CD4-positive, alpha-beta memory T cell (primary cell): ENCODE results near the gene PPM1H. TPM values are rescaled to one million over a fixed set of nuclear protein-coding genes. Genes with fewer than 3 reads are reported as not detected.

Experiments
- CTCF ChIA-PET: fragments of 350-600 bp; sonication (Branson Sonifier 250); formaldehyde crosslinking; loops from one replicate; lab custom pipeline; 2021; ENCODE audit warnings: inconsistent platforms; ENCODE audit not compliant: partially characterized antibody; lab: Charles Lee
- POLR2A ChIA-PET: fragments of 350-600 bp; sonication (Branson Sonifier 250); formaldehyde crosslinking; loops from one replicate; lab custom pipeline; 2021; ENCODE audit not compliant: partially characterized antibody; lab: Charles Lee
- DNase-seq, 5 donors: peaks; one replicate each; pipeline versions ENCODE4 v3.0.0 to v3.0.0-alpha.2; 2020 to 2022; ENCODE audit warnings: mixed read lengths in 1 of 5
- H3K27ac ChIP-seq: one replicate; pipeline ENCODE4 v1.7.0; 2013; ENCODE audit warnings: low read depth, low read length
- H3K27me3 ChIP-seq: 2 replicates; pipeline ENCODE4 v1.7.0; 2013; ENCODE audit warnings: mild to moderate bottlenecking, low read length, moderate library complexity; ENCODE audit not compliant: insufficient read depth
- H3K36me3 ChIP-seq: 2 replicates; pipeline ENCODE4 v1.7.0; 2013; ENCODE audit warnings: mild to moderate bottlenecking, low read length, moderate library complexity; ENCODE audit not compliant: insufficient read depth
- H3K4me1 ChIP-seq: 2 replicates; pipeline ENCODE4 v1.7.0; 2013; ENCODE audit warnings: mild to moderate bottlenecking, low read length, moderate library complexity; ENCODE audit not compliant: insufficient read depth
- H3K4me3 ChIP-seq, 2 donors: one replicate each; pipeline ENCODE4 v1.7.0; 2013; ENCODE audit warnings: low read length in 2 of 2, mild to moderate bottlenecking in 1 of 2
- H3K9me3 ChIP-seq, 2 donors: one replicate each; pipeline ENCODE4 v1.7.0; 2013; ENCODE audit warnings: low read length in 2 of 2, control low read depth in 1 of 2; ENCODE audit not compliant: control insufficient read depth in 1 of 2
- H3K27ac Mint-ChIP-seq, 7 donors: one replicate each; pipeline ENCODE4 v1.8.0; 2020 to 2021; ENCODE audit warnings: mixed read lengths in 7 of 7, mild to moderate bottlenecking in 6 of 7, inconsistent platforms in 3 of 7, moderate library complexity in 3 of 7
- H3K27me3 Mint-ChIP-seq, 2 donors: one replicate each; pipeline ENCODE4 v1.8.0; 2020 to 2021; ENCODE audit warnings: mixed read lengths in 2 of 2
- H3K36me3 Mint-ChIP-seq, 2 donors: one replicate each; pipeline ENCODE4 v1.8.0; 2020 to 2021; ENCODE audit warnings: mixed read lengths in 2 of 2, inconsistent platforms in 1 of 2, mild to moderate bottlenecking in 1 of 2
- H3K4me1 Mint-ChIP-seq, 4 donors: one replicate each; pipeline ENCODE4 v1.8.0; 2020 to 2021; ENCODE audit warnings: mixed read lengths in 4 of 4, mild to moderate bottlenecking in 1 of 4
- H3K4me3 Mint-ChIP-seq, 8 donors: one replicate each; pipeline ENCODE4 v1.8.0; 2020 to 2021; ENCODE audit warnings: mixed read lengths in 8 of 8, mild to moderate bottlenecking in 7 of 8, moderate library complexity in 6 of 8, inconsistent platforms in 3 of 8
- H3K9me3 Mint-ChIP-seq, 8 donors: one replicate each; pipeline ENCODE4 v1.8.0; 2020 to 2021; ENCODE audit warnings: mixed read lengths in 8 of 8, mild to moderate bottlenecking in 5 of 8, inconsistent platforms in 3 of 8, moderate library complexity in 1 of 8
- intact Hi-C: fragments of 100-400 bp; cut with micrococcal nuclease; formaldehyde crosslinking; loops from one replicate; pipeline ENCODE4 v1.15.1; 2023
- polyA plus RNA-seq, 2 donors: library from polyadenylated mRNA; unstranded; fragments of 300-500 nt; fragmentation: Illumina TruSeq; gene quantifications; one replicate each; pipeline ENCODE4 v1.2.3, GENCODE V29; 2021
- total RNA-seq, 2 experiments: library from RNA; stranded (reverse); gene quantifications; one replicate each; pipeline ENCODE4 v1.2.3, GENCODE V29; 2021

Gene PPM1H
- total and polyA plus RNA-seq, 4 experiments from 2014 or later: 0.06 to 0.14 TPM; not detected in 2

- ChIA-PET CTCF (no interaction called here), POLR2A (no interaction called here)
- Mint-ChIP-seq H3K4me3 (no peak overlapping the region), H3K27ac (peak overlapping the region in 1 of 7 donors; percentile 31), H3K27me3 (peaks cover 5 to 19% of the 10 kb centered on the region in 2 donors), H3K36me3 (no peaks in the 10 kb centered on the region), H3K4me1 (peaks cover 0 to under 1% (median 0%) of the 10 kb centered on the region in 4 donors), H3K9me3 (peaks cover 0 to 5% (median 0%) of the 10 kb centered on the region in 8 donors)
- intact Hi-C loops: no loop called here
- no peak for DNase-seq
- H3K9me3 ChIP-seq: no peaks in the 10 kb centered on the region
- H3K36me3 ChIP-seq: no peaks in the 10 kb centered on the region
- no peaks in the 10 kb centered on the region for H3K27me3 ChIP-seq
- H3K4me1 ChIP-seq: no peaks in the 10 kb centered on the region
- H3K27ac ChIP-seq: no peak overlapping the region
- no peak overlapping the region for H3K4me3 ChIP-seq
These were observed 180.2 kb downstream of the PPM1H start for GRCh38 chr12:62754706-62755105.

GRCh38 chr12:62751810-62752155, 183.2 kb downstream of the PPM1H start:
- no peaks in the 10 kb centered on the region for H3K27me3 ChIP-seq
- ChIA-PET POLR2A (no interaction called here), CTCF (no interaction called here)
- no peak for DNase-seq
- H3K36me3 ChIP-seq: no peaks in the 10 kb centered on the region
- Mint-ChIP-seq H3K27me3 (peaks cover 7 to 15% of the 10 kb centered on the region in 2 donors), H3K4me3 (no peak overlapping the region), H3K9me3 (peaks cover 0 to 3% (median 0%) of the 10 kb centered on the region in 8 donors), H3K27ac (no peak overlapping the region), H3K4me1 (no peaks in the 10 kb centered on the region), H3K36me3 (no peaks in the 10 kb centered on the region)
- no peaks in the 10 kb centered on the region for H3K9me3 ChIP-seq
- H3K4me1 ChIP-seq: no peaks in the 10 kb centered on the region
- intact Hi-C loops: no loop called here
- H3K27ac ChIP-seq: no peak overlapping the region
- H3K4me3 ChIP-seq: no peak overlapping the region

- Mint-ChIP-seq H3K27me3 (peaks cover 7 to 15% of the 10 kb centered on the region in 2 donors), H3K4me3 (no peak overlapping the region), H3K9me3 (peaks cover 0 to 3% (median 0%) of the 10 kb centered on the region in 8 donors), H3K4me1 (no peaks in the 10 kb centered on the region), H3K36me3 (no peaks in the 10 kb centered on the region), H3K27ac (no peak overlapping the region)
- DNase-seq: no peak
- no peaks in the 10 kb centered on the region for H3K4me1 ChIP-seq
- H3K27ac ChIP-seq: no peak overlapping the region
- H3K4me3 ChIP-seq: no peak overlapping the region
- H3K9me3 ChIP-seq: no peaks in the 10 kb centered on the region
- H3K36me3 ChIP-seq: no peaks in the 10 kb centered on the region
- ChIA-PET POLR2A (no interaction called here), CTCF (no interaction called here)
- H3K27me3 ChIP-seq: no peaks in the 10 kb centered on the region
- intact Hi-C loops: no loop called here
These were observed 183.8 kb downstream of the PPM1H start for GRCh38 chr12:62750941-62751809.

GRCh38 chr12:62749586-62749985, 185.4 kb downstream of the PPM1H start:
- peaks cover 0 to 3% (median 0%) of the 10 kb centered on the region in 8 donors for H3K9me3 Mint-ChIP-seq
- Histone ChIP-seq H3K27ac (no peak overlapping the region), H3K27me3 (no peaks in the 10 kb centered on the region), H3K4me1 (no peaks in the 10 kb centered on the region), H3K36me3 (no peaks in the 10 kb centered on the region), H3K9me3 (no peaks in the 10 kb centered on the region), H3K4me3 (no peak overlapping the region)
- CTCF ChIA-PET: no interaction called here
- H3K4me1 Mint-ChIP-seq: no peaks in the 10 kb centered on the region
- no peaks in the 10 kb centered on the region for H3K36me3 Mint-ChIP-seq
- POLR2A ChIA-PET: no interaction called here
- intact Hi-C loops: no loop called here
- H3K27ac Mint-ChIP-seq: no peak overlapping the region
- DNase-seq: no peak
- no peak overlapping the region for H3K4me3 Mint-ChIP-seq
- peaks cover 7 to 12% of the 10 kb centered on the region in 2 donors for H3K27me3 Mint-ChIP-seq

GRCh38 chr12:62748941-62749468, 185.9 kb downstream of the PPM1H start:
- H3K36me3 ChIP-seq: no peaks in the 10 kb centered on the region
- ChIA-PET CTCF (no interaction called here), POLR2A (no interaction called here)
- Mint-ChIP-seq H3K27ac (no peak overlapping the region), H3K36me3 (no peaks in the 10 kb centered on the region), H3K9me3 (peaks cover 0 to 3% (median 0%) of the 10 kb centered on the region in 8 donors), H3K27me3 (peaks cover 7 to 9% of the 10 kb centered on the region in 2 donors), H3K4me3 (no peak overlapping the region), H3K4me1 (no peaks in the 10 kb centered on the region)
- no peaks in the 10 kb centered on the region for H3K4me1 ChIP-seq
- H3K27me3 ChIP-seq: no peaks in the 10 kb centered on the region
- no peak for DNase-seq
- no peaks in the 10 kb centered on the region for H3K9me3 ChIP-seq
- no peak overlapping the region for H3K27ac ChIP-seq
- intact Hi-C loops: no loop called here
- H3K4me3 ChIP-seq: no peak overlapping the region

- Mint-ChIP-seq H3K36me3 (no peaks in the 10 kb centered on the region), H3K4me3 (no peak overlapping the region), H3K9me3 (no peaks in the 10 kb centered on the region), H3K27ac (no peak overlapping the region), H3K27me3 (peaks cover 0 to 3% of the 10 kb centered on the region in 2 donors), H3K4me1 (peaks cover 0 to 7% (median 2%) of the 10 kb centered on the region in 4 donors)
- no peaks in the 10 kb centered on the region for H3K36me3 ChIP-seq
- no peaks in the 10 kb centered on the region for H3K27me3 ChIP-seq
- no peaks in the 10 kb centered on the region for H3K9me3 ChIP-seq
- CTCF ChIA-PET: no interaction called here
- no peak overlapping the region for H3K27ac ChIP-seq
- no peak overlapping the region for H3K4me3 ChIP-seq
- intact Hi-C loops: no loop called here
- no peaks in the 10 kb centered on the region for H3K4me1 ChIP-seq
- POLR2A ChIA-PET: no interaction called here
- no peak for DNase-seq
These were observed 190.4 kb downstream of the PPM1H start for GRCh38 chr12:62744551-62744950.

GRCh38 chr12:62739266-62740015, 195.5 kb downstream of the PPM1H start:
- POLR2A ChIA-PET: no interaction called here
- peak overlapping the region in 1 of 8 donors; percentile 2 for H3K4me3 Mint-ChIP-seq
- H3K4me1 Mint-ChIP-seq: peaks cover 0 to 7% (median 2%) of the 10 kb centered on the region in 4 donors
- peaks cover 0 to 1% (median 0%) of the 10 kb centered on the region in 8 donors for H3K9me3 Mint-ChIP-seq
- no peaks in the 10 kb centered on the region for H3K9me3 ChIP-seq
- no peak overlapping the region for H3K27ac Mint-ChIP-seq
- H3K36me3 ChIP-seq: no peaks in the 10 kb centered on the region
- H3K36me3 Mint-ChIP-seq: no peaks in the 10 kb centered on the region
- no peaks in the 10 kb centered on the region for H3K4me1 ChIP-seq
- H3K27me3 ChIP-seq: no peaks in the 10 kb centered on the region
- no peaks in the 10 kb centered on the region for H3K27me3 Mint-ChIP-seq
- intact Hi-C loops: no loop called here
- no peak for DNase-seq
- CTCF ChIA-PET: no interaction called here
- no peak overlapping the region for H3K27ac ChIP-seq
- no peak overlapping the region for H3K4me3 ChIP-seq
